Measurements from ENCODE around the gene TRIM43B.
"Not testable (repeated sequence)": the region's sequence is repeated elsewhere in the genome, so short reads cannot be mapped to it uniquely, and the experiment has no call there.

Gene TRIM43B

GRCh38 chr2:95433373-95433772, 51.2 kb downstream of the TRIM43B start:
- not testable (repeated sequence) for DNase-seq

GRCh38 chr2:95429748-95430467, 54.6 kb downstream of the TRIM43B start:
- DNase-seq, result not testable (repeated sequence)

- not testable (repeated sequence) for DNase-seq
Measured at GRCh38 chr2:95427196-95427867, 57.2 kb downstream of the TRIM43B start.
